Endometrium (tissue), 2 donors: ENCODE measurements around the gene CRELD1.

Experiments used
- FAIRE-seq: peaks from 2 replicates; lab custom pipeline; 2012; peaks lifted over from hg19 to GRCh38; lab: Jason Lieb, UNC
- donor health status: control.
- donor health status: control.

The CRELD1 gene

GRCh38 chr3:9957214-9957613 is 23.6 kb downstream of the CRELD1 start:
- no peak for FAIRE-seq

GRCh38 chr3:9965200-9965875 is 31.7 kb downstream of the CRELD1 start:
- FAIRE-seq: no peak

- FAIRE-seq: no peak
Observed at GRCh38 chr3:9966841-9967240, 33.2 kb downstream of the CRELD1 start.

GRCh38 chr3:9969632-9970019 is 36.0 kb downstream of the CRELD1 start:
- no peak for FAIRE-seq

- FAIRE-seq: no peak
Observed at GRCh38 chr3:9970020-9970652, 36.5 kb downstream of the CRELD1 start.

GRCh38 chr3:9976721-9977709 is 43.4 kb downstream of the CRELD1 start:
- no peak for FAIRE-seq

- no peak for FAIRE-seq
Observed at GRCh38 chr3:9978710-9979305, 45.2 kb downstream of the CRELD1 start.

- FAIRE-seq: no peak
Observed at GRCh38 chr3:9980251-9980650, 46.6 kb downstream of the CRELD1 start.

GRCh38 chr3:9986230-9986725 is 52.6 kb downstream of the CRELD1 start:
- no peak for FAIRE-seq

GRCh38 chr3:9994086-9994844 is 60.6 kb downstream of the CRELD1 start:
- FAIRE-seq: no peak
